OCI-LY1 (cell line): Measurements from ENCODE around the gene PHLPP1.
A peak's percentile ranks its signal among the peaks of the same experiment; 100 is the strongest.

Experiments
- H2AFZ ChIP-seq: fragments of 200-600 bp; sonication (generic), shearing (Covaris generic); 2 replicates; pipeline ENCODE4 v1.6.0; 2014; ENCODE audit warnings: antibody characterized with exemption, mild to moderate bottlenecking, low read length
- H3F3A ChIP-seq: fragments of 200-600 bp; sonication (generic), shearing (Covaris generic); 2 replicates; pipeline ENCODE4 v1.6.0; 2014; ENCODE audit warnings: mild to moderate bottlenecking, antibody characterized with exemption, low read length, moderate library complexity; ENCODE audit not compliant: insufficient read depth
- H3K27ac ChIP-seq: fragments of 200-600 bp; sonication (generic); 2 replicates; pipeline ENCODE4 v1.5.1; 2014; ENCODE audit warnings: low read length, mixed run types, mild to moderate bottlenecking, low read depth; ENCODE audit not compliant: poor library complexity, severe bottlenecking
- H3K27me3 ChIP-seq: fragments of 200-600 bp; sonication (generic); 2 replicates; pipeline ENCODE4 v1.6.0; 2014; ENCODE audit warnings: antibody characterized with exemption, mild to moderate bottlenecking, low read length, moderate library complexity; ENCODE audit not compliant: insufficient read depth
- H3K36me3 ChIP-seq: fragments of 200-600 bp; sonication (generic); 2 replicates; pipeline ENCODE4 v1.6.1; 2014; ENCODE audit warnings: mild to moderate bottlenecking, antibody characterized with exemption, low read length, moderate library complexity, mixed read lengths; ENCODE audit not compliant: insufficient read depth
- H3K4me1 ChIP-seq: fragments of 200-600 bp; sonication (generic); 2 replicates; pipeline ENCODE4 v1.5.1; 2014; ENCODE audit warnings: mild to moderate bottlenecking, low read length, moderate library complexity; ENCODE audit not compliant: insufficient read depth, severe bottlenecking
- H3K4me2 ChIP-seq: fragments of 200-600 bp; sonication (generic), shearing (Covaris generic); 2 replicates; pipeline ENCODE4 v1.6.1; 2014; ENCODE audit warnings: low read length
- H3K4me3 ChIP-seq: fragments of 200-600 bp; sonication (generic); 2 replicates; pipeline ENCODE4 v1.5.1; 2014; ENCODE audit warnings: low read length, low read depth, mild to moderate bottlenecking, mixed read lengths; ENCODE audit not compliant: poor library complexity, severe bottlenecking
- H3K79me2 ChIP-seq: fragments of 200-600 bp; shearing (Covaris generic); 2 replicates; pipeline ENCODE4 v1.6.1; 2016; ENCODE audit warnings: mixed run types, low read length, mixed read lengths; ENCODE audit not compliant: insufficient read depth
- H3K9ac ChIP-seq: fragments of 200-600 bp; sonication (generic), shearing (Covaris generic); 2 replicates; pipeline ENCODE4 v1.6.1; 2014; ENCODE audit warnings: mild to moderate bottlenecking, low read length, mixed read lengths
- H3K9me2 ChIP-seq: fragments of 200-600 bp; sonication (generic), shearing (Covaris generic); 2 replicates; pipeline ENCODE4 v1.6.1; 2014; ENCODE audit warnings: low read depth, mild to moderate bottlenecking, low read length, mixed read lengths
- H3K9me3 ChIP-seq: fragments of 200-600 bp; shearing (Covaris generic); 2 replicates; pipeline ENCODE4 v1.6.1; 2014; ENCODE audit warnings: low read length, mixed read lengths
- H4K20me1 ChIP-seq: fragments of 200-600 bp; sonication (generic), shearing (Covaris generic); 2 replicates; pipeline ENCODE4 v1.6.0; 2016; ENCODE audit warnings: mild to moderate bottlenecking, low read length; ENCODE audit not compliant: insufficient read depth
- EZH2 ChIP-seq: fragments of 200-600 bp; sonication (generic), shearing (Covaris generic); IDR thresholded peaks from 2 replicates; pipeline ENCODE4 v1.8.0; 2017; ENCODE audit warnings: borderline replicate concordance, mixed run types, mild to moderate bottlenecking, antibody characterized with exemption, low read length, moderate library complexity, mixed read lengths
- TF ChIP-seq, protein P1 (sequence below): fragments of 200-600 bp; sonication (generic), shearing (Covaris generic); IDR thresholded peaks from 2 replicates; pipeline ENCODE4 v1.5.1; 2017; ENCODE audit warnings: mild to moderate bottlenecking, antibody characterized with exemption, low read length, moderate library complexity, mixed read lengths

PHLPP1 gene

DNA sequence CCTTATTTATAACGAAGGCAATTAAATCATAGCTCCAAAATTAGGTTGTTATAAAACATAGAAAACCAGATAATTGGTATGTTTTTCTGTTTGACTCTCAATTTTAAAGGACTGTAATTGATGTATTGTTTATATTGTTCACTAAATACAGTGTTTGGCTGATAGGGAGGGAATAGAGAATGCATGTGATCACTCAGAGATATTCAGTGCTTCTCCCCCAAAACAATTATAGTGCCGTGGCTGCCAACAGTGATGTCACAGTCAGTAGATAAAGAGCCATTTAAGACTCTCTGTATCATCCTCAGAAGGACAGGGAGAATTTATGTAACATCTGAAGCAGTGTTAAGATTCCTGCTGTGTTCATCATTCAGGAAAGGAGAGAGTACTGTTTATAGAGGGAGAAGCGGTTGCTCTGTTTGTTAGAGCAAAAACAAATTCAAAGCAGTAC, 69.6 kb downstream of the PHLPP1 start:
- no peaks in the 10 kb centered on the region for H3K36me3 ChIP-seq
- no peaks in the 10 kb centered on the region for H3K27me3 ChIP-seq
- no peaks in the 10 kb centered on the region for H4K20me1 ChIP-seq
- no peak overlapping the region for H3K9ac ChIP-seq
- H3K9me3 ChIP-seq = no peaks in the 10 kb centered on the region
- TF ChIP-seq EZH2 = no peak
- TF ChIP-seq, protein P1, sequence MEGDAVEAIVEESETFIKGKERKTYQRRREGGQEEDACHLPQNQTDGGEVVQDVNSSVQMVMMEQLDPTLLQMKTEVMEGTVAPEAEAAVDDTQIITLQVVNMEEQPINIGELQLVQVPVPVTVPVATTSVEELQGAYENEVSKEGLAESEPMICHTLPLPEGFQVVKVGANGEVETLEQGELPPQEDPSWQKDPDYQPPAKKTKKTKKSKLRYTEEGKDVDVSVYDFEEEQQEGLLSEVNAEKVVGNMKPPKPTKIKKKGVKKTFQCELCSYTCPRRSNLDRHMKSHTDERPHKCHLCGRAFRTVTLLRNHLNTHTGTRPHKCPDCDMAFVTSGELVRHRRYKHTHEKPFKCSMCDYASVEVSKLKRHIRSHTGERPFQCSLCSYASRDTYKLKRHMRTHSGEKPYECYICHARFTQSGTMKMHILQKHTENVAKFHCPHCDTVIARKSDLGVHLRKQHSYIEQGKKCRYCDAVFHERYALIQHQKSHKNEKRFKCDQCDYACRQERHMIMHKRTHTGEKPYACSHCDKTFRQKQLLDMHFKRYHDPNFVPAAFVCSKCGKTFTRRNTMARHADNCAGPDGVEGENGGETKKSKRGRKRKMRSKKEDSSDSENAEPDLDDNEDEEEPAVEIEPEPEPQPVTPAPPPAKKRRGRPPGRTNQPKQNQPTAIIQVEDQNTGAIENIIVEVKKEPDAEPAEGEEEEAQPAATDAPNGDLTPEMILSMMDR = no peak
- H3K27ac ChIP-seq = no peak overlapping the region
- H3K79me2 ChIP-seq = no peaks in the 10 kb centered on the region
- H3K9me2 ChIP-seq = no peaks in the 10 kb centered on the region
- H3K4me3 ChIP-seq = no peak overlapping the region
- H2AFZ ChIP-seq = no peak overlapping the region
- peaks cover 16% of the 10 kb centered on the region for H3K4me1 ChIP-seq
- H3K4me2 ChIP-seq = 0 out of 2 replicates have a peak overlapping the region, but pooled peaks have one; percentile 11
- H3F3A ChIP-seq = no peaks in the 10 kb centered on the region

DNA sequence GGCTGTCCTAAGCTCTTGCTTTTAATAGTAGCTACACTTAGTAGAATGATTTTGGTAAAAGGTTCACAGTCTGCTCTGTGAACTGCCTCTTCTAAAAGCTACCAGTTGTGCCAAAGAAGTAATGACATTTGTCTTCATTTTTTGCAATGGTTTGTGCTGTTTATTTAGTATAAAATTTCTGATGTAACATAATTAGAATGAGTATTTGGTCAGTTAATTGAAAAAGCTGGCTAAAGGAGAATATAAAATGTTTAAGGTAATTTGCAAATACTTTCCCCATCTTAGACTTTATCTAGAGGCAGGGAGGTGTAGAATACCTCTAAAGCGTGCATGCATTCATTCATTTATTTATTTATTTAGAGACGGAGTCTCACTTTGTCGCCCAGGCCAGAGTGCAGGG, 71.3 kb downstream of the PHLPP1 start:
- H3K9me3 ChIP-seq = no peaks in the 10 kb centered on the region
- H3K27ac ChIP-seq = no peak overlapping the region
- TF ChIP-seq, protein P1 = no peak
- TF ChIP-seq EZH2 = no peak
- H3K9ac ChIP-seq = no peak overlapping the region
- no peak overlapping the region for H3K4me2 ChIP-seq
- H3K27me3 ChIP-seq = no peaks in the 10 kb centered on the region
- H3F3A ChIP-seq = no peaks in the 10 kb centered on the region
- no peak overlapping the region for H3K4me3 ChIP-seq
- H3K36me3 ChIP-seq = no peaks in the 10 kb centered on the region
- H3K9me2 ChIP-seq = no peaks in the 10 kb centered on the region
- no peaks in the 10 kb centered on the region for H4K20me1 ChIP-seq
- no peaks in the 10 kb centered on the region for H3K79me2 ChIP-seq
- peaks cover 16% of the 10 kb centered on the region for H3K4me1 ChIP-seq
- H2AFZ ChIP-seq = no peak overlapping the region

DNA sequence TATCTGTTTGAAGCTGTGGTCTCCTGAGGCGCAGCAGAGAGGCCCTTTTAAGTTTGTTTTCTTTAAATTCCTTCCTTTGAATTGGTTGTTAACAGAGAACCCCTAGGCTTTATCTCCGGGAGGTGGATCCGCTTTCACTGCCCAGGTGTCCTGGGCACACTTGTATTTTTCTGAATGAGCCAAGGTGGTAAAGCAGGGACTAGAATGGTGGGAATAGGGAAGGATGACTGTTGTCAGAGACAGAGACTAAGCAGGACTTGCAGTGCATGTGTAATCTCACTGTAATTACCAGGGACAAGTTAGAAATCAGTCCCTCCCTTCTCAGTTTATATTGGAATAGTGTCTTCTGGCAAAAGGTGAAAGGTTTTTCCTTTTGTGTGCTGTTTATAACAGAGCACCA, 72.8 kb downstream of the PHLPP1 start:
- Histone ChIP-seq H3F3A (no peaks in the 10 kb centered on the region), H4K20me1 (no peaks in the 10 kb centered on the region)

More for the DNA sequence above, 72.8 kb downstream of the PHLPP1 start:
- Histone ChIP-seq H3K4me1 (peaks cover 16% of the 10 kb centered on the region), H3K9ac (no peak overlapping the region), H3K4me2 (no peak overlapping the region), H3K79me2 (no peaks in the 10 kb centered on the region), H3K27me3 (no peaks in the 10 kb centered on the region), H3K9me3 (no peaks in the 10 kb centered on the region), H3K9me2 (no peaks in the 10 kb centered on the region), H3K4me3 (no peak overlapping the region), H2AFZ (no peak overlapping the region), H3K27ac (no peak overlapping the region), H3K36me3 (no peaks in the 10 kb centered on the region)
- TF ChIP-seq, protein P1 = no peak
- TF ChIP-seq EZH2 = no peak
